Activated CD8-positive, alpha-beta T cell treated with anti-CD3 and anti-CD28 coated beads for 36 hours (primary cell): ENCODE measurements around the gene BMPR2. TPM values are rescaled to one million over a fixed set of nuclear protein-coding genes. Genes with fewer than 3 reads are reported as not detected.

Source experiments
- ATAC-seq: fragments of 200-7000 bp; cut with Tn5 transposase; one replicate; pipeline ENCODE4 v1.10.0; 2021; ENCODE audit warnings: mild to moderate bottlenecking, moderate library complexity
- CTCF ChIA-PET: fragments of 350-600 bp; sonication (Branson Sonifier 250); formaldehyde crosslinking; loops from one replicate; lab custom pipeline; 2021; ENCODE audit warnings: antibody characterized with exemption; lab: Charles Lee
- POLR2A ChIA-PET: fragments of 350-600 bp; sonication (Branson Sonifier 250); formaldehyde crosslinking; loops from one replicate; lab custom pipeline; 2021; ENCODE audit warnings: antibody characterized with exemption; lab: Charles Lee
- DNase-seq: peaks from one replicate; pipeline ENCODE4 v3.0.0-alpha.2; 2020
- H3K27ac Mint-ChIP-seq: one replicate; pipeline ENCODE4 v1.8.0; 2021; ENCODE audit warnings: mild to moderate bottlenecking, mixed read lengths
- H3K27me3 Mint-ChIP-seq: one replicate; pipeline ENCODE4 v1.8.0; 2021; ENCODE audit warnings: mixed read lengths
- H3K36me3 Mint-ChIP-seq: one replicate; pipeline ENCODE4 v1.8.0; 2021; ENCODE audit warnings: low read depth, mixed read lengths
- H3K4me1 Mint-ChIP-seq: one replicate; pipeline ENCODE4 v1.8.0; 2021; ENCODE audit warnings: low read depth, mixed read lengths
- H3K4me3 Mint-ChIP-seq: one replicate; pipeline ENCODE4 v1.8.0; 2021; ENCODE audit warnings: mild to moderate bottlenecking, moderate library complexity, mixed read lengths
- H3K9me3 Mint-ChIP-seq: one replicate; pipeline ENCODE4 v1.8.0; 2021; ENCODE audit warnings: mixed read lengths
- CTCF ChIP-seq: fragments of 200-600 bp; IDR thresholded peaks from one replicate; pipeline ENCODE4 v1.8.0; 2022; ENCODE audit warnings: antibody characterized with exemption, mild to moderate bottlenecking
- intact Hi-C: fragments of 100-400 bp; cut with micrococcal nuclease; formaldehyde crosslinking; loops from one replicate; pipeline ENCODE4 v1.10.0; 2022
- total RNA-seq, 2 experiments: library from RNA; stranded (reverse); gene quantifications; one replicate each; pipeline ENCODE4 v1.2.3, GENCODE V29; 2021

Gene BMPR2
- total RNA-seq, 2 experiments from 2014 or later = 7.1 to 7.7 TPM

- POLR2A ChIA-PET = interaction anchor here (0.7 kb wide), 1 partner anchor 644 kb away, joined by 3 read pairs; no protein-coding TSS in a partner anchor
- Mint-ChIP-seq H3K4me3 (no peak overlapping the region), H3K27ac (no peak overlapping the region), H3K36me3 (no peaks in the 10 kb centered on the region), H3K4me1 (no peaks in the 10 kb centered on the region), H3K9me3 (no peaks in the 10 kb centered on the region), H3K27me3 (no peaks in the 10 kb centered on the region)
- CTCF ChIA-PET = no interaction called here
- ATAC-seq = no peak
- no peak for DNase-seq
- intact Hi-C loops = no loop called here
- TF ChIP-seq CTCF = no peak
Observed at GRCh38 chr2:202406445-202406978, 30.4 kb downstream of the BMPR2 start.

- ChIA-PET CTCF (no interaction called here), POLR2A (no interaction called here)
- DNase-seq (no peak), ATAC-seq (no peak)
- intact Hi-C loops = no loop called here
- H3K9me3 Mint-ChIP-seq = no peaks in the 10 kb centered on the region
- TF ChIP-seq CTCF = no peak
- H3K4me3 Mint-ChIP-seq = no peak overlapping the region
- H3K4me1 Mint-ChIP-seq = no peaks in the 10 kb centered on the region
- H3K27me3 Mint-ChIP-seq = no peaks in the 10 kb centered on the region
- no peak overlapping the region for H3K27ac Mint-ChIP-seq
- no peaks in the 10 kb centered on the region for H3K36me3 Mint-ChIP-seq
Observed at GRCh38 chr2:202408546-202409140, 32.5 kb downstream of the BMPR2 start.

GRCh38 chr2:202410092-202410491, 34.0 kb downstream of the BMPR2 start:
- ChIA-PET POLR2A (interaction anchor here (0.7 kb wide), 1 partner anchor 290 kb away, joined by 3 read pairs; no protein-coding TSS in a partner anchor), CTCF (no interaction called here)
- H3K27me3 Mint-ChIP-seq = no peaks in the 10 kb centered on the region
- no peaks in the 10 kb centered on the region for H3K4me1 Mint-ChIP-seq
- no peak overlapping the region for H3K4me3 Mint-ChIP-seq
- no peak for DNase-seq
- ATAC-seq = no peak
- H3K36me3 Mint-ChIP-seq = no peaks in the 10 kb centered on the region
- TF ChIP-seq CTCF = no peak
- no peak overlapping the region for H3K27ac Mint-ChIP-seq
- intact Hi-C loops = no loop called here
- no peaks in the 10 kb centered on the region for H3K9me3 Mint-ChIP-seq

GRCh38 chr2:202411097-202411496, 35.0 kb downstream of the BMPR2 start:
- Mint-ChIP-seq H3K27me3 (no peaks in the 10 kb centered on the region), H3K27ac (no peak overlapping the region), H3K4me3 (no peak overlapping the region), H3K4me1 (peaks cover 2% of the 10 kb centered on the region), H3K36me3 (no peaks in the 10 kb centered on the region), H3K9me3 (no peaks in the 10 kb centered on the region)
- no peak for ATAC-seq
- no peak for TF ChIP-seq CTCF
- intact Hi-C loops = no loop called here
- ChIA-PET CTCF (no interaction called here), POLR2A (no interaction called here)
- DNase-seq = no peak

- ATAC-seq (no peak), DNase-seq (no peak)
- no peaks in the 10 kb centered on the region for H3K36me3 Mint-ChIP-seq
- intact Hi-C loops = no loop called here
- no peak overlapping the region for H3K4me3 Mint-ChIP-seq
- TF ChIP-seq CTCF = no peak
- peaks cover 2% of the 10 kb centered on the region for H3K4me1 Mint-ChIP-seq
- H3K27ac Mint-ChIP-seq = no peak overlapping the region
- H3K27me3 Mint-ChIP-seq = no peaks in the 10 kb centered on the region
- CTCF ChIA-PET = no interaction called here
- no peaks in the 10 kb centered on the region for H3K9me3 Mint-ChIP-seq
- POLR2A ChIA-PET = no interaction called here
Observed at GRCh38 chr2:202418027-202418426, 41.9 kb downstream of the BMPR2 start.
